ENCODE measurements around the gene KCTD15.

Gene KCTD15

GRCh38 chr19:33803383-33803782 is 6.7 kb downstream of the KCTD15 start:
- TF ChIP-seq ZBTB7A (IDR thresholded peaks at IDR 0.05; ENCODE audit: low read depth) = no peak
- TF ChIP-seq EP300 (IDR thresholded peaks at IDR 0.05; ENCODE audit: borderline replicate concordance) = no peak

- TF ChIP-seq YY1 (IDR thresholded peaks at IDR 0.05; ENCODE audit: low read depth) (no peak), FOXM1 (IDR thresholded peaks at IDR 0.05; ENCODE audit: borderline replicate concordance, low read depth) (no peak), TCF12 (IDR thresholded peaks at IDR 0.05; ENCODE audit: low read depth) (no peak), CREB1 (IDR thresholded peaks at IDR 0.05; ENCODE audit: low read depth) (no peak), EP300 (IDR thresholded peaks at IDR 0.05; ENCODE audit: borderline replicate concordance) (no peak)
Measured at GRCh38 chr19:33804021-33804799, 7.5 kb downstream of the KCTD15 start.

DNA sequence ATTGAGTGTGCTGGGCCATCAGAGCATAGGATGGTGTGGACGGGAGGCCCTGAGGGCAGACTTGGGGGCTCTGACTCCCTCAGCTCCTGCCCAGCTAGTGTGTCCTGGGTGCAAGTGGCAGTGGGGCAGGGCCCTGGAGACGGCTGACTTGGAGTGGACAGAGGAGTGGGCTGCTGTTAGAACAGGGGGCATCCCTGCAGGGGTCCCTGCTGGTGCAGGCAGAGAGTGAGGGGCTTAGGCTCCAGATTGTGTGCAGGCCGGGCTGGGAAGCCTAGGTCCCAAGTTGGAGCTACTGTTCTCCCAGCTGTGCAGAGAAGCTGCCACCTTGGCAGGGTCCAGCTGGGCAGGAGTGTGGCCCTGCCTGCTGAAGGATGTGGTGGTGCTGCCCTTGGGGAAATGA is 8.6 kb downstream of the KCTD15 start:
- TF ChIP-seq REST (IDR thresholded peaks at IDR 0.05; ENCODE audit: low read depth) = no peak
- no peak for TF ChIP-seq CEBPB (IDR thresholded peaks at IDR 0.05)
- TF ChIP-seq FOXM1 (IDR thresholded peaks at IDR 0.05; ENCODE audit: borderline replicate concordance, low read depth) = no peak
- no peak for TF ChIP-seq EGR1 (IDR thresholded peaks at IDR 0.05)
- TF ChIP-seq, protein P1, sequence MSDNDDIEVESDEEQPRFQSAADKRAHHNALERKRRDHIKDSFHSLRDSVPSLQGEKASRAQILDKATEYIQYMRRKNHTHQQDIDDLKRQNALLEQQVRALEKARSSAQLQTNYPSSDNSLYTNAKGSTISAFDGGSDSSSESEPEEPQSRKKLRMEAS (IDR thresholded peaks at IDR 0.05) = no peak
- TF ChIP-seq TEAD4 (IDR thresholded peaks at IDR 0.05) = no peak
- TF ChIP-seq TCF12 (IDR thresholded peaks at IDR 0.05; ENCODE audit: low read depth) = no peak

GRCh38 chr19:33805840-33806433 is 9.3 kb downstream of the KCTD15 start:
- no peak for TF ChIP-seq YY1 (IDR thresholded peaks at IDR 0.05; ENCODE audit: low read depth)
- TF ChIP-seq FOXM1 (IDR thresholded peaks at IDR 0.05; ENCODE audit: borderline replicate concordance, low read depth) = no peak
- TF ChIP-seq, protein P1 (IDR thresholded peaks at IDR 0.05) = no peak
- no peak for TF ChIP-seq CREB1 (IDR thresholded peaks at IDR 0.05; ENCODE audit: low read depth)
- TF ChIP-seq REST (IDR thresholded peaks at IDR 0.05; ENCODE audit: low read depth) = no peak
- no peak for TF ChIP-seq TAF1 (IDR thresholded peaks at IDR 0.05; ENCODE audit: low read depth)
- no peak for TF ChIP-seq TCF12 (IDR thresholded peaks at IDR 0.05; ENCODE audit: low read depth)
- no peak for TF ChIP-seq TEAD4 (IDR thresholded peaks at IDR 0.05)
- no peak for TF ChIP-seq RAD21 (IDR thresholded peaks at IDR 0.05; ENCODE audit: low read depth)
- no peak for TF ChIP-seq NFIC (IDR thresholded peaks at IDR 0.05)
- no peak for TF ChIP-seq EP300 (IDR thresholded peaks at IDR 0.05; ENCODE audit: borderline replicate concordance)
- TF ChIP-seq USF1 (IDR thresholded peaks at IDR 0.05) = no peak
- no peak for TF ChIP-seq EGR1 (IDR thresholded peaks at IDR 0.05)
- no peak for TF ChIP-seq CEBPB (IDR thresholded peaks at IDR 0.05)
- TF ChIP-seq ZBTB7A (IDR thresholded peaks at IDR 0.05; ENCODE audit: low read depth) = no peak

- TF ChIP-seq ZBTB7A (IDR thresholded peaks at IDR 0.05; ENCODE audit: low read depth) (no peak), TCF12 (IDR thresholded peaks at IDR 0.05; ENCODE audit: low read depth) (no peak), FOXM1 (IDR thresholded peaks at IDR 0.05; ENCODE audit: borderline replicate concordance, low read depth) (no peak), RAD21 (IDR thresholded peaks at IDR 0.05; ENCODE audit: low read depth) (no peak), NFIC (IDR thresholded peaks at IDR 0.05) (no peak), USF1 (IDR thresholded peaks at IDR 0.05) (no peak)
- TF ChIP-seq, protein P1 (IDR thresholded peaks at IDR 0.05) = no peak
Measured at GRCh38 chr19:33806434-33806881, 9.8 kb downstream of the KCTD15 start.

DNA sequence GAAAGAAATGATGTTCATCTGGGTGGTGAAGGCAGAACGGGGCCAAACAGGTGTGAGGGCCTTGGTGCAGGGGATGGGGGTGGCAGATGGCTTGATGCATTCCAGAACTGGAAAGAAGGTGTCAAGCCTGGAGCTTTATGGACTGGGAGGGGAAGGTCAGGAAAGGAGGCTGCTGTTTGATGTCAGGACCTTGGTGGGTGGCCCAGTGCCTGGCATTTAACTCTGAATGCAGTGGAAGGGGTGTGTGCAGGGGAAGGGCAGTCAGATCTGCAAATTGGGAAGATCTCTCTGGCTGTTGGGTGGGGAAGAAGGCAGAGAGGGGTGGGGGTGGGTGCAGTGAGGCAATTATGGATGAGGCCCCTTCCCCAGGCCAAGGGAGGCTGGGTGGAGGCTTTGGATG is 11.7 kb downstream of the KCTD15 start:
- TF ChIP-seq EP300 (IDR thresholded peaks at IDR 0.05; ENCODE audit: borderline replicate concordance) = no peak
- TF ChIP-seq, protein P1 (IDR thresholded peaks at IDR 0.05) = no peak
- TF ChIP-seq TCF12 (IDR thresholded peaks at IDR 0.05; ENCODE audit: low read depth) = no peak
- no peak for TF ChIP-seq REST (IDR thresholded peaks at IDR 0.05; ENCODE audit: low read depth)
- no peak for TF ChIP-seq NFIC (IDR thresholded peaks at IDR 0.05)
- TF ChIP-seq FOXM1 (IDR thresholded peaks at IDR 0.05; ENCODE audit: borderline replicate concordance, low read depth) = no peak
- TF ChIP-seq YY1 (IDR thresholded peaks at IDR 0.05; ENCODE audit: low read depth) = no peak
- TF ChIP-seq CREB1 (IDR thresholded peaks at IDR 0.05; ENCODE audit: low read depth) = no peak
